Inflammatory macrophage treated with lipopolysaccharide for 4 hours (primary cell): Measurements from ENCODE around the gene CAMP.
"Not testable (repeated sequence)": the region's sequence is repeated elsewhere in the genome, so short reads cannot be mapped to it uniquely, and the experiment has no call there.

Source experiments
- DNase-seq: peaks from one replicate; pipeline ENCODE4 v3.0.0-alpha.2; 2020

CAMP gene

DNA sequence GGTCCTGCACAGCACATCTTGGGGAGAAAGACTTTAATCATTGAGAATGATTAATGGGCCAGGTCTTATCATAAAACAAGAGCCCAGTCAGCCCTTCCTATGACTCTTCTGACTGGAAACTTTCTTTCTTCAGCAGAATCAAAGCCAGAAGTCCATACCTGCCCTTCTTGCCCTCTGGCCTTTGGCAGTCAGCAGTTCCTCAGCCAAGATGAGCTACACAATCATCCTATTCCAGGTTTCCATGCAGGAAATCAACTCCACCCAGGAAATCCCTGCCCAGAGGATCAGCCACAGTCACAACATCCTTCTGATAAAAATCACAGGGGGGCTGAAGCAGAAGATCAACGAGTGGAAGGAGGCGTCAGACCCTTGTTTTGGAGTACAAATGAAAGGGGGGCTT lies 44.5 kb downstream of the CAMP start:
- no peak for DNase-seq

DNA sequence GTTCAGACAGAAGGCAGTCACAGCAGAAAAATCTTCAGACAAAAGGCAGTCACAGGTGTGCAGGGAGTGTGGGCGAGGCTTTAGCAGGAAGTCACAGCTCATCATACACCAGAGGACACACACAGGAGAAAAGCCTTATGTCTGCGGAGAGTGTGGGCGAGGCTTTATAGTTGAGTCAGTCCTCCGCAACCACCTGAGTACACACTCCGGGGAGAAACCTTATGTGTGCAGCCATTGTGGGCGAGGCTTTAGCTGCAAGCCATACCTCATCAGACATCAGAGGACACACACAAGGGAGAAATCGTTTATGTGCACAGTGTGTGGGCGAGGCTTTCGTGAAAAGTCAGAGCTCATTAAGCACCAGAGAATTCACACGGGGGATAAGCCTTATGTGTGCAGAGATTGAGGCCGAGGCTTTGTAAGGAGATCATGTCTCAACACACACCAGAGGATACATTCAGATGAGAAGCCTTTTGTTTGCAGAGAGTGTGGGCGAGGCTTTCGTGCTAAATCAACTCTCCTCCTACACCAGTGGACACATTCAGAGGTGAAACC lies 45.2 kb downstream of the CAMP start:
- DNase-seq: no peak

DNA sequence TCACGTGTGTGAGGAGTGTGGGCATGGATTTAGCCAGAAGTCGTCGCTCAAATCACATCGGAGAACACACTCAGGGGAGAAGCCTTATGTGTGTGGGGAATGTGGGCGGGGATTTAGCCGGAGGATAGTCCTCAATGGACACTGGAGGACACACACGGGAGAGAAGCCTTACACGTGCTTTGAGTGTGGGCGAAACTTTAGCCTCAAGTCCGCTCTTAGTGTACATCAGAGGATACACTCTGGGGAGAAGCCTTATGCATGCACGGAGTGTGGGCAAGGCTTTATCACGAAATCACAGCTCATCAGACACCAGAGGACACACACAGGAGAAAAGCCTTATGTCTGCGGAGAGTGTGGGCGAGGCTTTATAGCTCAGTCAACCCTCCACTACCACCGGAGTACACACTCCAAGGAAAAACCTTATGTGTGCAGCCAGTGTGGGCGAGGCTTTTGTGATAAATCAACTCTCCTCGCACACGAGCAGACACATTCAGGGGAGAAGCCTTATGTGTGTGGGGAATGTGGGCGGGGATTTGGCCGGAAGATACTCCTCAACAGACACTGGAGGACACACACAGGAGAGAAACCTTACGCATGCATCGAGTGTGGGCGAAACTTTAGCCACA lies 45.8 kb downstream of the CAMP start:
- no peak for DNase-seq

GRCh38 chr3:48269592-48269991 lies 46.3 kb downstream of the CAMP start:
- no peak for DNase-seq

DNA sequence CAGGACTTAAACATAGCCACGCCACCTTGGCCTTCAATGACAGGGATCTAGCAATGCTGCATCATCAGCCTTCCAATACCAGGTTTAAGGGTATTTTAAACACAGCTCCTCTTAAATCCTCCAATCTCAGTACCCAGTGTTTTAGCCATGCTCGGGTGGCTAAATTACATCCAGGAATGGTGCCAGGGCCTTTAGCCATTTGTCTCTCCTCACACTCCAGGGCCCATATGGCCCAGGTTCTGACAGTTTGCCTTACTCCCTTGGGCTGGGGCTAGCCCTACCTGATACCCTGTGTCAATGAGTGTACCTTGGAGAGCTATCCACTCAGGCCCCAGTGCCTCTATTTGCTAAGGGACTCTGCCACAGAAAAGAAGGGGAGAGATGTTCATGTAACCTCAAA lies 47.0 kb downstream of the CAMP start:
- DNase-seq: no peak

GRCh38 chr3:48271223-48271622 lies 47.9 kb downstream of the CAMP start:
- DNase-seq: not testable (repeated sequence)

GRCh38 chr3:48271763-48272498 lies 48.6 kb downstream of the CAMP start:
- no peak for DNase-seq

GRCh38 chr3:48273594-48274211 lies 50.4 kb downstream of the CAMP start:
- DNase-seq: peak; percentile 66

- no peak for DNase-seq
Observed at GRCh38 chr3:48274452-48274851, 51.2 kb downstream of the CAMP start.
